Adrenal gland (tissue), 12 donors: ENCODE measurements around the gene ZNF20. TPM values are rescaled to one million over a fixed set of nuclear protein-coding genes. Genes with fewer than 3 reads are reported as not detected.
"Not testable (repeated sequence)": the region's sequence is repeated elsewhere in the genome, so short reads cannot be mapped to it uniquely, and the experiment has no call there.

ENCODE experiments used
- DNase-seq, 7 donors: peaks; one replicate each; pipeline ENCODE4 v3.0.0-alpha.2; 2019 to 2020
- H3K27ac ChIP-seq, 5 donors: fragments of 200-600 bp; sonication (generic) in 4 of 5; 1 replicate in 3 of 5; 2 replicates in 2 of 5; pipeline versions ENCODE4 v1.5.1 to v1.8.0; 2016 to 2020; ENCODE audit warnings: mild to moderate bottlenecking in 1 of 5
- H3K27me3 ChIP-seq: fragments of 200-600 bp; 2 replicates; pipeline ENCODE4 v1.8.0; 2021
- H3K36me3 ChIP-seq, 2 donors: fragments of 200-600 bp; replicated peaks in 1 of 2; 1 replicate in 1 of 2; 2 replicates in 1 of 2; pipeline versions ENCODE4 v1.5.1 to v1.8.0; 2018 to 2022
- H3K4me1 ChIP-seq, 2 donors: fragments of 200-600 bp; replicated peaks in 1 of 2; 1 replicate in 1 of 2; 2 replicates in 1 of 2; pipeline versions ENCODE4 v1.5.1 to v1.8.0; 2018 to 2021
- H3K4me3 ChIP-seq, 4 donors: fragments of 200-600 bp; sonication (generic) in 3 of 4; one replicate each; pipeline ENCODE4 v1.5.1; 2016 to 2018
- H3K9me3 ChIP-seq, 3 donors: fragments of 200-600 bp; sonication (generic) in 1 of 3; replicated peaks in 1 of 3; 1 replicate in 2 of 3; 2 replicates in 1 of 3; pipeline versions ENCODE4 v1.5.1 to v1.8.0; 2016 to 2021
- POLR2A ChIP-seq, 2 donors: fragments of 450-650 bp; IDR thresholded peaks; one replicate each; pipeline ENCODE4 v1.6.1; 2017; ENCODE audit warnings: antibody characterized with exemption in 2 of 2, mild to moderate bottlenecking in 2 of 2, moderate library complexity in 1 of 2
- WGBS, 4 donors: extraction: QIAGEN DNeasy Blood & Tissue Kit in 2 of 4; methylation state at CpG; one replicate each; pipeline versions ENCODE4 v1.1.5 to v1.1.7; 2013 to 2017; 5-methylcytosine and 5-hydroxymethylcytosine counted together
- intact Hi-C, 2 donors: fragments of 100-400 bp; cut with DNase I; formaldehyde crosslinking; loops; one replicate each; pipeline versions ENCODE4 v1.14.1 to v1.15.0; 2022 to 2023
- polyA plus RNA-seq, 3 donors: library from polyadenylated mRNA; stranded (reverse); fragments of 200-250 nt in 2 of 3; fragments of 350-450 nt in 1 of 3; fragmentation: Illumina TruSeq in 1 of 3; extraction: RNeasy Lipid Tissue Mini Kit (QIAGEN cat#74804) in 1 of 3; gene quantifications; one replicate each; pipeline ENCODE4 v1.2.3, GENCODE V29; 2013 to 2014
- small RNA-seq, 2 donors: library from RNA; depleted of rRNA; stranded (forward); fragments of <200 nt; gene quantifications; one replicate each; pipeline ENCODE3, GENCODE V24; 2016
- total RNA-seq, 9 donors: library from RNA; depleted of rRNA in 4 of 9; stranded (reverse); fragments of >200 nt in 4 of 9; fragments of 120-200 nt in 1 of 9; fragmentation: NEBNext Ultra II Directional in 1 of 9; extraction: Animal tissue kit (Norgen Biotek cat#: 25700) in 1 of 9; gene quantifications; one replicate each; pipeline versions ENCODE4 v1.1.0 to v1.2.4, GENCODE V29; 2013 to 2023
- TF ChIP-seq, protein P1 (sequence below), 6 experiments: fragments of 450-650 bp in 4 of 6; fragments of 200-600 bp in 2 of 6; sonication (generic) in 1 of 6; IDR thresholded peaks; 1 replicate in 5 of 6; 2 replicates in 1 of 6; pipeline versions ENCODE4 v1.5.1 to v1.8.0; 2016 to 2021; ENCODE audit warnings: antibody characterized with exemption in 6 of 6, mild to moderate bottlenecking in 2 of 6, moderate library complexity in 1 of 6
- donor health status: healthy with polysubstance abuse.
- donor health status: Bipolar disorder and iron deficiency.
- donor health status: DM: yes; HTN: yes; CAD: no.
- donor health status: DM: no; HTN: no; CAD: no.
- donor health status: DM: no; HTN: no; CAD: no.
- donor health status: DM: yes; HTN: yes; CAD: no.

Gene ZNF20
- total and polyA plus RNA-seq, 12 donors: 1.2 to 8.8 (median 3.9) TPM

- no peak for TF ChIP-seq POLR2A (IDR thresholded peaks at IDR 0.05)
- TF ChIP-seq, protein P1, sequence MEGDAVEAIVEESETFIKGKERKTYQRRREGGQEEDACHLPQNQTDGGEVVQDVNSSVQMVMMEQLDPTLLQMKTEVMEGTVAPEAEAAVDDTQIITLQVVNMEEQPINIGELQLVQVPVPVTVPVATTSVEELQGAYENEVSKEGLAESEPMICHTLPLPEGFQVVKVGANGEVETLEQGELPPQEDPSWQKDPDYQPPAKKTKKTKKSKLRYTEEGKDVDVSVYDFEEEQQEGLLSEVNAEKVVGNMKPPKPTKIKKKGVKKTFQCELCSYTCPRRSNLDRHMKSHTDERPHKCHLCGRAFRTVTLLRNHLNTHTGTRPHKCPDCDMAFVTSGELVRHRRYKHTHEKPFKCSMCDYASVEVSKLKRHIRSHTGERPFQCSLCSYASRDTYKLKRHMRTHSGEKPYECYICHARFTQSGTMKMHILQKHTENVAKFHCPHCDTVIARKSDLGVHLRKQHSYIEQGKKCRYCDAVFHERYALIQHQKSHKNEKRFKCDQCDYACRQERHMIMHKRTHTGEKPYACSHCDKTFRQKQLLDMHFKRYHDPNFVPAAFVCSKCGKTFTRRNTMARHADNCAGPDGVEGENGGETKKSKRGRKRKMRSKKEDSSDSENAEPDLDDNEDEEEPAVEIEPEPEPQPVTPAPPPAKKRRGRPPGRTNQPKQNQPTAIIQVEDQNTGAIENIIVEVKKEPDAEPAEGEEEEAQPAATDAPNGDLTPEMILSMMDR (IDR thresholded peaks at IDR 0.05): peak; percentile 35 to 64 (median 54)
- no peaks in the 10 kb centered on the region for H3K36me3 ChIP-seq
- no peaks in the 10 kb centered on the region for H3K27me3 ChIP-seq
- intact Hi-C loops: no loop called here
- WGBS, 4 donors: 39 to 71% (median 54%) methylated on average over 5 of the region's 5 CpGs
- H3K4me3 ChIP-seq: no peak overlapping the region
- peaks cover 0 to 3% of the 10 kb centered on the region in 2 donors for H3K4me1 ChIP-seq
- H3K27ac ChIP-seq: no peak overlapping the region
- DNase-seq: peak; percentile 60 to 83 (median 71)
- no peaks in the 10 kb centered on the region for H3K9me3 ChIP-seq
Observed at GRCh38 chr19:12090807-12091206, 49.3 kb downstream of the ZNF20 start.

- peaks cover 0 to 16% (median 0%) of the 10 kb centered on the region in 3 donors for H3K9me3 ChIP-seq
- H3K4me1 ChIP-seq: no peaks in the 10 kb centered on the region
- DNase-seq: no peak
- intact Hi-C loops: loop anchor here in 1 of 2 donors (5.0 kb wide), 1 partner anchor 52 kb away; no protein-coding TSS in a partner anchor
- no peaks in the 10 kb centered on the region for H3K36me3 ChIP-seq
- no peak overlapping the region for H3K4me3 ChIP-seq
- TF ChIP-seq, protein P1 (IDR thresholded peaks at IDR 0.05): no peak
- TF ChIP-seq POLR2A (IDR thresholded peaks at IDR 0.05): no peak
- H3K27me3 ChIP-seq: no peaks in the 10 kb centered on the region
- no peak overlapping the region for H3K27ac ChIP-seq
- WGBS, 4 donors: 89 to 95% (median 93%) methylated on average over 5 of the region's 5 CpGs
Observed at GRCh38 chr19:12085074-12085818, 54.9 kb downstream of the ZNF20 start.

- H3K27me3 ChIP-seq, H3K36me3 ChIP-seq, DNase-seq, H3K4me1 ChIP-seq, H3K27ac ChIP-seq, H3K4me3 ChIP-seq, intact Hi-C loops: not testable (repeated sequence)
- H3K9me3 ChIP-seq: peaks cover 0 to 35% (median 7%) of the 10 kb centered on the region in 3 donors
- WGBS, 4 donors: 94 to 96% (median 95%) methylated on average over 6 of the region's 6 CpGs
Observed at GRCh38 chr19:12083336-12083735, 56.8 kb downstream of the ZNF20 start.

Small RNA genes within 50 kb of the gene (small RNA-seq; reads per million reads assigned to genes)
- 0 reads per million in 2 donors for gene RF00019
- gene RNA5SP467: 0 reads per million in 2 donors

Other genes starting within 250 kb of the ZNF20 start
- gene ZNF700, start 215.2 kb downstream of the ZNF20 start, total RNA-seq: 10 to 100 TPM in 5 of 9 donors, 1 to 10 TPM in 4; 5.5 to 19.7 (median 11.7) TPM
- gene ZNF700, start 215.2 kb downstream of the ZNF20 start, polyA plus RNA-seq: 10 to 100 TPM in 2 of 3 donors, 1 to 10 TPM in 1; 7.9 to 27.3 (median 25.1) TPM
- 1 to 10 TPM; 1.8 to 6.2 (median 4.2) TPM for gene ZNF763, start 175.3 kb downstream of the ZNF20 start, total RNA-seq
- gene ZNF763, start 175.3 kb downstream of the ZNF20 start, polyA plus RNA-seq: 10 to 100 TPM in 1 of 3 donors, 1 to 10 TPM in 2; 5.5 to 11.9 (median 7.2) TPM
- 10 to 100 TPM in 1 of 9 donors, 1 to 10 TPM in 8; 3.1 to 21.7 (median 4.4) TPM for gene ZNF433, start 104.7 kb downstream of the ZNF20 start, total RNA-seq
- gene ZNF433, start 104.7 kb downstream of the ZNF20 start, polyA plus RNA-seq: 10 to 100 TPM in 1 of 3 donors, 1 to 10 TPM in 2; 6.5 to 12.3 (median 7.2) TPM
- gene ZNF878, start 87.4 kb downstream of the ZNF20 start, total RNA-seq: under 1 TPM in 8 of 9 donors, not detected in 1; 0.25 to 0.68 (median 0.28) TPM
- gene ZNF878, start 87.4 kb downstream of the ZNF20 start, polyA plus RNA-seq: under 1 TPM; 0.20 to 0.32 (median 0.24) TPM
- gene ZNF844, start 75.6 kb downstream of the ZNF20 start, total RNA-seq: 10 to 100 TPM in 3 of 9 donors, 1 to 10 TPM in 6; 5.2 to 14.4 (median 9.9) TPM
- 10 to 100 TPM in 1 of 3 donors, 1 to 10 TPM in 2; 1.2 to 11.2 (median 2.2) TPM for gene ZNF844, start 75.6 kb downstream of the ZNF20 start, polyA plus RNA-seq
- gene ZNF625, start 16.4 kb upstream of the ZNF20 start, total RNA-seq: 10 to 100 TPM in 2 of 9 donors, 1 to 10 TPM in 7; 5.1 to 14.1 (median 8.8) TPM
- gene ZNF625, start 16.4 kb upstream of the ZNF20 start, polyA plus RNA-seq: 1 to 10 TPM; 1.7 to 7.2 (median 4.5) TPM
- gene ZNF136, start 22.7 kb upstream of the ZNF20 start, total RNA-seq: 10 to 100 TPM in 8 of 9 donors, 1 to 10 TPM in 1; 5.8 to 19.8 (median 11.7) TPM
- 1 to 10 TPM; 5.1 to 9.9 (median 5.9) TPM for gene ZNF136, start 22.7 kb upstream of the ZNF20 start, polyA plus RNA-seq
- 10 to 100 TPM in 5 of 9 donors, 1 to 10 TPM in 4; 2.8 to 12.6 (median 10.4) TPM for gene ZNF44, start 154.5 kb upstream of the ZNF20 start, total RNA-seq
- 10 to 100 TPM; 10.8 to 14.8 (median 11.5) TPM for gene ZNF44, start 154.5 kb upstream of the ZNF20 start, polyA plus RNA-seq
- 10 to 100 TPM in 2 of 9 donors, 1 to 10 TPM in 7; 1.8 to 10.6 (median 5.1) TPM for gene ZNF563, start 193.3 kb upstream of the ZNF20 start, total RNA-seq
- gene ZNF563, start 193.3 kb upstream of the ZNF20 start, polyA plus RNA-seq: 1 to 10 TPM; 1.8 to 5.2 (median 2.7) TPM
- 1 to 10 TPM; 1.4 to 7.3 (median 3.5) TPM for gene ZNF442, start 225.3 kb upstream of the ZNF20 start, total RNA-seq
- gene ZNF442, start 225.3 kb upstream of the ZNF20 start, polyA plus RNA-seq: 1 to 10 TPM in 1 of 3 donors, under 1 TPM in 2; 0.77 to 2.1 (median 0.88) TPM